Vagina (tissue), 2 donors: ENCODE results near the gene RAB8B. TPM values are rescaled to one million over a fixed set of nuclear protein-coding genes. Genes with fewer than 3 reads are reported as not detected.

Experiments
- DNase-seq, 2 donors: peaks; one replicate each; pipeline ENCODE4 v3.0.0-alpha.2; 2017; ENCODE audit errors: extremely low spot score in 2 of 2
- H3K27ac ChIP-seq: fragments of 200-600 bp; sonication (generic); one replicate; pipeline ENCODE4 v1.5.1; 2019
- H3K27me3 ChIP-seq: fragments of 200-600 bp; sonication (generic); one replicate; pipeline ENCODE4 v1.5.1; 2019
- H3K36me3 ChIP-seq, 2 donors: fragments of 200-600 bp; sonication (generic); one replicate each; pipeline ENCODE4 v1.5.1; 2017 to 2019
- H3K4me1 ChIP-seq: fragments of 200-600 bp; sonication (generic); one replicate; pipeline ENCODE4 v1.5.1; 2019
- H3K4me3 ChIP-seq, 2 donors: fragments of 200-600 bp; sonication (generic); 1 replicate in 1 of 2; 2 replicates in 1 of 2; pipeline ENCODE4 v1.5.1; 2016 to 2019
- H3K9me3 ChIP-seq: fragments of 200-600 bp; sonication (generic); one replicate; pipeline ENCODE4 v1.5.1; 2019
- POLR2A ChIP-seq, 2 donors: fragments of 450-650 bp; IDR thresholded peaks; one replicate each; pipeline ENCODE4 v1.6.1; 2017; ENCODE audit warnings: antibody characterized with exemption in 2 of 2, mild to moderate bottlenecking in 2 of 2, moderate library complexity in 2 of 2
- POLR2AphosphoS5 ChIP-seq, 2 donors: sonication (generic); formaldehyde crosslinking; IDR thresholded peaks; one replicate each; pipeline ENCODE4 v1.9.0; 2017; ENCODE audit warnings: antibody characterized with exemption in 2 of 2, mild to moderate bottlenecking in 2 of 2, low read depth in 1 of 2; ENCODE audit not compliant: insufficient read depth in 1 of 2
- intact Hi-C: fragments of 100-400 bp; cut with DNase I; formaldehyde crosslinking; loops from one replicate; pipeline ENCODE4 v1.15.1; 2023
- total RNA-seq: library from RNA; depleted of rRNA; stranded (reverse); fragments of >200 nt; gene quantifications from one replicate; pipeline ENCODE4 v1.2.3, GENCODE V29; 2016
- TF ChIP-seq, protein P1 (sequence below), 3 experiments: fragments of 450-650 bp in 2 of 3; fragments of 200-600 bp in 1 of 3; sonication (generic) in 1 of 3; IDR thresholded peaks; one replicate each; pipeline ENCODE4 v1.5.1; 2017 to 2019; ENCODE audit warnings: antibody characterized with exemption in 3 of 3, mild to moderate bottlenecking in 2 of 3, moderate library complexity in 2 of 3

The RAB8B gene
- total RNA-seq, 1 donor from 2014 or later = 29.5 TPM

DNA sequence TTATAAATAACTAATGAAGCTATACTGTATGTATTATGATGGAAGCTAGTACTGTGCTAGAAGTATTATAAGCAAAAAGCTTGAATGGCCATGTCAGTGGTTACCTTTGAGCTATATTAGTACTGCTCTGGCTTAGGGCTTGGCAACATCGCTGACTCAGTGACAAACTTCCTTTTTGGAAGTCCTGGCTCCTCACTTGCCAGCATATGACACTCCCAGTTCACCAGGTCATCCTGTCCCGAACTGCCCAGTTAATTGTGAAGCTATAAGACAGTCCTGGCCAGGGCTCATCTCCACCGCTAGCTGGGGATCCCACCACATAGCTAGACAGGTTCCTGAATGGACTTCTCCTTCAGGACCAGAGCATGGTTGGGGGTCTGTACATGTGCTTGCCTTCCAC, 31.9 kb downstream of the RAB8B start:
- no peak for DNase-seq
- no peaks in the 10 kb centered on the region for H3K27me3 ChIP-seq
- no peaks in the 10 kb centered on the region for H3K9me3 ChIP-seq
- peak in 1 of 2 donors; percentile 31 for TF ChIP-seq POLR2AphosphoS5 (IDR thresholded peaks at IDR 0.05; ENCODE audit: insufficient read depth in 1 of 2, low read depth in 1 of 2)
- TF ChIP-seq POLR2A (IDR thresholded peaks at IDR 0.05) = no peak
- no peak overlapping the region for H3K4me3 ChIP-seq
- H3K36me3 ChIP-seq = no peaks in the 10 kb centered on the region
- intact Hi-C loops = no loop called here
- peak overlapping the region; percentile 2 for H3K27ac ChIP-seq
- H3K4me1 ChIP-seq = peaks cover 37% of the 10 kb centered on the region

DNA sequence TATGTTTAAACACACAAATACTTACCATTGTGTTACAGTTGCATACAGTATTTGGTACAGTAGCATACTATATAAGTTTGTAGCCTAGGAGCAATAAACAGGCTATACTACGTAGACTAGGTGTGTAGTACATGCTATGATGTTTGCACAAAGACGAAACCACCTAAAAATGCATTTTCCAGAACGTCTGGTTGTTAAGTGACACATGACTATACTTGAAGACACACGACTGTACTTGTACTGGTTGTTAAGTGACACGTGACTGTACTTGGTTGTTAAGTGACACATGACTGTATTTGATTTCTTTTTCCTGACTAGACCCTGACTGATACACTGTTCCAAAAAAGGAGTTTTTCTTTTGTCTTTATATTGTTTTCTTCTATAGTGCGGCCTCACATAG, 34.1 kb downstream of the RAB8B start:
- TF ChIP-seq, protein P1, sequence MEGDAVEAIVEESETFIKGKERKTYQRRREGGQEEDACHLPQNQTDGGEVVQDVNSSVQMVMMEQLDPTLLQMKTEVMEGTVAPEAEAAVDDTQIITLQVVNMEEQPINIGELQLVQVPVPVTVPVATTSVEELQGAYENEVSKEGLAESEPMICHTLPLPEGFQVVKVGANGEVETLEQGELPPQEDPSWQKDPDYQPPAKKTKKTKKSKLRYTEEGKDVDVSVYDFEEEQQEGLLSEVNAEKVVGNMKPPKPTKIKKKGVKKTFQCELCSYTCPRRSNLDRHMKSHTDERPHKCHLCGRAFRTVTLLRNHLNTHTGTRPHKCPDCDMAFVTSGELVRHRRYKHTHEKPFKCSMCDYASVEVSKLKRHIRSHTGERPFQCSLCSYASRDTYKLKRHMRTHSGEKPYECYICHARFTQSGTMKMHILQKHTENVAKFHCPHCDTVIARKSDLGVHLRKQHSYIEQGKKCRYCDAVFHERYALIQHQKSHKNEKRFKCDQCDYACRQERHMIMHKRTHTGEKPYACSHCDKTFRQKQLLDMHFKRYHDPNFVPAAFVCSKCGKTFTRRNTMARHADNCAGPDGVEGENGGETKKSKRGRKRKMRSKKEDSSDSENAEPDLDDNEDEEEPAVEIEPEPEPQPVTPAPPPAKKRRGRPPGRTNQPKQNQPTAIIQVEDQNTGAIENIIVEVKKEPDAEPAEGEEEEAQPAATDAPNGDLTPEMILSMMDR (IDR thresholded peaks at IDR 0.05) = no peak
- TF ChIP-seq POLR2A (IDR thresholded peaks at IDR 0.05) = no peak
- Histone ChIP-seq H3K9me3 (no peaks in the 10 kb centered on the region), H3K27me3 (no peaks in the 10 kb centered on the region), H3K4me1 (peaks cover 35% of the 10 kb centered on the region), H3K27ac (no peak overlapping the region), H3K4me3 (no peak overlapping the region), H3K36me3 (no peaks in the 10 kb centered on the region)
- intact Hi-C loops = no loop called here
- DNase-seq = no peak

DNA sequence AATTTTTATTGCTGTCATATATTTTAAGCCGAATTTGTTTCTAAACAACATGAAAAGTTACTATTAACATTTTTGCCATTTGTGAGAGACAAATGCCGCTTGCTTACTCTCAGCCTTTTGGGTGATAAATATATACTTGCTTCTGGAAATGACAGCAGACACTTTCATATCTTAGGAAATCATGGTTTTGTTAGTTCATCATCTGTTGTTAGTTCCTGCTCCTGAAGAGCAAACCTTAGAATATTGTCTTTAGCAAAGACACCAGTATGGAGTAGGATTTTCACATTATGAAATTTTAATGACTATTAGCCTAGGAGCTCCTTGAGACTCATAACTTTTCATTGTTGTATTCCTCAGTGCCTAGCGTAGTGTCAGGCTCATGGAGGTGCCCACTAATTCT, 36.0 kb downstream of the RAB8B start:
- TF ChIP-seq, protein P1 (IDR thresholded peaks at IDR 0.05) = no peak
- TF ChIP-seq POLR2AphosphoS5 (IDR thresholded peaks at IDR 0.05; ENCODE audit: insufficient read depth in 1 of 2, low read depth in 1 of 2) (no peak), POLR2A (IDR thresholded peaks at IDR 0.05) (no peak)
- Histone ChIP-seq H3K9me3 (no peaks in the 10 kb centered on the region), H3K36me3 (no peaks in the 10 kb centered on the region), H3K4me1 (peaks cover 27% of the 10 kb centered on the region), H3K4me3 (no peak overlapping the region), H3K27ac (no peak overlapping the region), H3K27me3 (no peaks in the 10 kb centered on the region)
- intact Hi-C loops = no loop called here
- DNase-seq = no peak

DNA sequence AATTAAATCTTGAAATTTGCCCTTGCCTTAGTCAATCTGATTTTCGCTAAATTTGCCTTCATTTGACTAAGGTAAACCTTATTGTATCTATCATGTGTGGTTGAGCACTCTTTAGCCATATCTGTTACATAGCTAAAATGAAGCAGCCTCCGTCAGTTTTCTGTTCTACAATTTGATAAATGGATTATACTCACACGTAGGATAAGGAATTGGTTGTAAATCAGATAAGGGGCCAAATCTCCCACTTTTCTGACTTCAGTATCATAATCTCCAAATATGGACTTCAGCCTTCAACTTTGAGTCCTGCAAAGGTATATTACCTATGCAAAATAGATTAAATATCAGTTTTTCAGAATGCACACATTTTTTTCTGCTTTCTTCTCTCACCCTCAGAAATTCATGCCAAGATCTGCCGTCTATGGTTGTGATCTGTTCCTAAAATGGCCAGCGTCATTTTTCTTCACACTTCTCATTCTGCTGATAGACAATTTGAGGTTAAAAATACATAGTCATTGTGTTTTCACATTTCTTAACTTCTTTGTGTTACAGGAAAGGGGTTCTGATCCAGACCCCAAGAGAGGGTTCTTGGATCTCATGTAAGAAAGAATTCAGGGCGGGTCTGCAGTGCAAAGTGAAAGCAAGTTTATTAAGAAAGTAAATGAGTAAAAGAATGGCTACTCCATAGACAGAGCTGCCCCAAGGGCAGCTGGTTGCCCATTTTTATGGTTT, 36.9 kb downstream of the RAB8B start:
- intact Hi-C loops = no loop called here
- no peaks in the 10 kb centered on the region for H3K9me3 ChIP-seq
- H3K27me3 ChIP-seq = no peaks in the 10 kb centered on the region
- H3K27ac ChIP-seq = no peak overlapping the region
- H3K4me1 ChIP-seq = peaks cover 18% of the 10 kb centered on the region
- no peak for DNase-seq
- H3K4me3 ChIP-seq = no peak overlapping the region
- H3K36me3 ChIP-seq = no peaks in the 10 kb centered on the region
- TF ChIP-seq POLR2AphosphoS5 (IDR thresholded peaks at IDR 0.05; ENCODE audit: insufficient read depth in 1 of 2, low read depth in 1 of 2) (no peak), POLR2A (IDR thresholded peaks at IDR 0.05) (no peak)
- TF ChIP-seq, protein P1 (IDR thresholded peaks at IDR 0.05) = no peak

DNA sequence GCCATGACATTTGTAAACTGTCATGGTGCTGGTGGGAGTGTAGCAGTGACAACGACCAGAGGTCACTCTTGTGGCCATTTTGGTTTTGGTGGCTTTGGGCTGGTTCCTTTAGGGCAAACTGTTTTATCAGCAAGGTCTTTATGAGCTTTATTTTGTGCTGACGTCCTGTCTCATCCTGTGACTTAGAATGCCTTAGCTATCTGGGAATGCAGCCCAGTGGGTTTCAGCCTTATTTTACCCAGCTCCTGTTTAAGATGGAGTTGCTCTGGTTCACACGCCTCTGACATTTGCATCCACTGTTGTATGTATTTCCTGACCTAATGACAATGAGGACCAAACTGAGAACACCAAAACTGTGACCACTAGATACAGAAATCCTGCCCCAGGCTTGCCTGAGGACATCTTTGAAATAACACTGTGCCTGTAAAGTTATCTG, 37.6 kb downstream of the RAB8B start:
- DNase-seq = no peak
- Histone ChIP-seq H3K27ac (no peak overlapping the region), H3K36me3 (no peaks in the 10 kb centered on the region), H3K4me3 (no peak overlapping the region), H3K4me1 (peaks cover 12% of the 10 kb centered on the region), H3K27me3 (no peaks in the 10 kb centered on the region), H3K9me3 (no peaks in the 10 kb centered on the region)
- TF ChIP-seq, protein P1 (IDR thresholded peaks at IDR 0.05) = no peak
- no peak for TF ChIP-seq POLR2AphosphoS5 (IDR thresholded peaks at IDR 0.05; ENCODE audit: insufficient read depth in 1 of 2, low read depth in 1 of 2)
- TF ChIP-seq POLR2A (IDR thresholded peaks at IDR 0.05) = no peak
- intact Hi-C loops = no loop called here
